HG02623 (cell line): ENCODE results near the gene XCL1.
"Not testable (repeated sequence)": the region's sequence is repeated elsewhere in the genome, so short reads cannot be mapped to it uniquely, and the experiment has no call there.

Experiments used
- ATAC-seq: cut with Tn5 transposase; IDR thresholded peaks from one replicate; pipeline ENCODE4 v1.9.1; 2021; ENCODE audit warnings: moderate library complexity; ENCODE audit not compliant: unreplicated experiment

XCL1 gene

GRCh38 chr1:168567007-168567406 lies 9.4 kb upstream of the XCL1 start:
- no peak for ATAC-seq

GRCh38 chr1:168567568-168567967 lies 8.8 kb upstream of the XCL1 start:
- ATAC-seq: no peak

GRCh38 chr1:168568346-168568745 lies 8.1 kb upstream of the XCL1 start:
- ATAC-seq: no peak

- no peak for ATAC-seq
Measured at GRCh38 chr1:168570652-168571051, 5.8 kb upstream of the XCL1 start.

GRCh38 chr1:168572633-168573032 lies 3.8 kb upstream of the XCL1 start:
- no peak for ATAC-seq

- not testable (repeated sequence) for ATAC-seq
Measured at GRCh38 chr1:168574234-168574633, 2.2 kb upstream of the XCL1 start.

GRCh38 chr1:168578531-168579185 lies 2.3 kb downstream of the XCL1 start:
- ATAC-seq: not testable (repeated sequence)

- not testable (repeated sequence) for ATAC-seq
Measured at GRCh38 chr1:168580290-168580689, 3.9 kb downstream of the XCL1 start.

- ATAC-seq: not testable (repeated sequence)
Measured at GRCh38 chr1:168580991-168581390, 4.6 kb downstream of the XCL1 start.

GRCh38 chr1:168581817-168582572 lies 5.6 kb downstream of the XCL1 start:
- no peak for ATAC-seq

- no peak for ATAC-seq
Measured at GRCh38 chr1:168582688-168583336, 6.4 kb downstream of the XCL1 start.

GRCh38 chr1:168583571-168583970 lies 7.2 kb downstream of the XCL1 start:
- no peak for ATAC-seq

GRCh38 chr1:168585191-168585590 lies 8.8 kb downstream of the XCL1 start:
- no peak for ATAC-seq

GRCh38 chr1:168585937-168586336 lies 9.5 kb downstream of the XCL1 start:
- ATAC-seq: no peak

- ATAC-seq: no peak
Measured at GRCh38 chr1:168589167-168589566, 12.8 kb downstream of the XCL1 start.

- ATAC-seq: no peak
Measured at GRCh38 chr1:168591066-168591465, 14.7 kb downstream of the XCL1 start.

- no peak for ATAC-seq
Measured at GRCh38 chr1:168591641-168592250, 15.3 kb downstream of the XCL1 start.

GRCh38 chr1:168595403-168595802 lies 19.0 kb downstream of the XCL1 start:
- ATAC-seq: not testable (repeated sequence)

- no peak for ATAC-seq
Measured at GRCh38 chr1:168598125-168598524, 21.7 kb downstream of the XCL1 start.

- ATAC-seq: no peak
Measured at GRCh38 chr1:168598892-168599291, 22.5 kb downstream of the XCL1 start.

GRCh38 chr1:168599641-168600040 lies 23.2 kb downstream of the XCL1 start:
- ATAC-seq: no peak

GRCh38 chr1:168601051-168601450 lies 24.6 kb downstream of the XCL1 start:
- ATAC-seq: no peak
